ENCODE measurements around the gene IFIT1B.
"Not testable (repeated sequence)": the region's sequence is repeated elsewhere in the genome, so short reads cannot be mapped to it uniquely, and the experiment has no call there.

The IFIT1B gene

GRCh38 chr10:89403043-89403442, 25.2 kb downstream of the IFIT1B start (continued):
- TF ChIP-seq ZNF843 (tag by site-specific recombination; IDR thresholded peaks at IDR 0.05): no peak

- no peaks in the 10 kb centered on the region for H3K9me3 ChIP-seq (ENCODE audit: control insufficient read depth, insufficient read depth, low read depth, low read length)
- H3K27ac ChIP-seq (ENCODE audit: extremely low read depth, low read depth, low read length): no peak overlapping the region
- TF ChIP-seq SCRT2 (tag by site-specific recombination; IDR thresholded peaks at IDR 0.05) (peak; percentile 71), ZNF26 (tag by site-specific recombination; IDR thresholded peaks at IDR 0.05) (no peak)
- POLR2A ChIA-PET: no interaction called here
- H3K4me3 ChIP-seq (ENCODE audit: low read depth, low read length): no peak overlapping the region
- peaks cover 0 to 10% of the 10 kb centered on the region in 2 experiments; a peak in 1 of 3 replicates for H3K36me3 ChIP-seq (ENCODE audit: control insufficient read depth in 2 of 2, insufficient read depth in 1 of 2, low read length in 2 of 2)
- CTCF ChIA-PET: interaction anchor here (0.6 to 0.7 kb wide), 3 partner anchors 8 to 1297 kb away, joined by 3 to 5 read pairs (median 3); no protein-coding TSS in a partner anchor
- H3K4me1 ChIP-seq (ENCODE audit: control insufficient read depth, insufficient read depth, low read length): no peaks in the 10 kb centered on the region
Observed at GRCh38 chr10:89404104-89405047, 26.5 kb downstream of the IFIT1B start.

GRCh38 chr10:89406178-89406577, 28.3 kb downstream of the IFIT1B start:
- H3K9me3 ChIP-seq (ENCODE audit: control insufficient read depth, insufficient read depth, low read depth, low read length); H3K4me3 ChIP-seq (ENCODE audit: low read depth, low read length); H3K27ac ChIP-seq (ENCODE audit: extremely low read depth, low read depth, low read length); H3K4me1 ChIP-seq (ENCODE audit: control insufficient read depth, insufficient read depth, low read length); CTCF ChIA-PET; POLR2A ChIA-PET: not testable (repeated sequence)
- H3K36me3 ChIP-seq (ENCODE audit: control insufficient read depth in 2 of 2, insufficient read depth in 1 of 2, low read length in 2 of 2): peaks cover 0 to 10% of the 10 kb centered on the region in 2 experiments; a peak in 1 of 3 replicates

GRCh38 chr10:89407792-89408191, 29.9 kb downstream of the IFIT1B start:
- CTCF ChIA-PET; H3K36me3 ChIP-seq (ENCODE audit: control insufficient read depth in 2 of 2, insufficient read depth in 1 of 2, low read length in 2 of 2); H3K9me3 ChIP-seq (ENCODE audit: control insufficient read depth, insufficient read depth, low read depth, low read length); H3K4me3 ChIP-seq (ENCODE audit: low read depth, low read length); H3K4me1 ChIP-seq (ENCODE audit: control insufficient read depth, insufficient read depth, low read length); POLR2A ChIA-PET; H3K27ac ChIP-seq (ENCODE audit: extremely low read depth, low read depth, low read length): not testable (repeated sequence)

- POLR2A ChIA-PET; H3K27ac ChIP-seq (ENCODE audit: extremely low read depth, low read depth, low read length); H3K4me1 ChIP-seq (ENCODE audit: control insufficient read depth, insufficient read depth, low read length); CTCF ChIA-PET; H3K36me3 ChIP-seq (ENCODE audit: control insufficient read depth in 2 of 2, insufficient read depth in 1 of 2, low read length in 2 of 2); H3K9me3 ChIP-seq (ENCODE audit: control insufficient read depth, insufficient read depth, low read depth, low read length); H3K4me3 ChIP-seq (ENCODE audit: low read depth, low read length): not testable (repeated sequence)
Observed at GRCh38 chr10:89409282-89409681, 31.4 kb downstream of the IFIT1B start.

- H3K36me3 ChIP-seq (ENCODE audit: control insufficient read depth in 2 of 2, insufficient read depth in 1 of 2, low read length in 2 of 2); CTCF ChIA-PET; H3K4me3 ChIP-seq (ENCODE audit: low read depth, low read length); H3K4me1 ChIP-seq (ENCODE audit: control insufficient read depth, insufficient read depth, low read length); H3K9me3 ChIP-seq (ENCODE audit: control insufficient read depth, insufficient read depth, low read depth, low read length); POLR2A ChIA-PET; H3K27ac ChIP-seq (ENCODE audit: extremely low read depth, low read depth, low read length): not testable (repeated sequence)
Observed at GRCh38 chr10:89410551-89410950, 32.7 kb downstream of the IFIT1B start.

- H3K4me1 ChIP-seq (ENCODE audit: control insufficient read depth, insufficient read depth, low read length); H3K4me3 ChIP-seq (ENCODE audit: low read depth, low read length); H3K27ac ChIP-seq (ENCODE audit: extremely low read depth, low read depth, low read length); H3K9me3 ChIP-seq (ENCODE audit: control insufficient read depth, insufficient read depth, low read depth, low read length); POLR2A ChIA-PET; CTCF ChIA-PET; H3K36me3 ChIP-seq (ENCODE audit: control insufficient read depth in 2 of 2, insufficient read depth in 1 of 2, low read length in 2 of 2): not testable (repeated sequence)
Observed at GRCh38 chr10:89411135-89411534, 33.3 kb downstream of the IFIT1B start.
